DMS79 (cell line): ENCODE measurements around the gene NR2C2AP.

Experiments used
- DNase-seq: peaks from one replicate; lab custom pipeline; 2025; lab: John Stamatoyannopoulos, UW

Gene NR2C2AP

DNA sequence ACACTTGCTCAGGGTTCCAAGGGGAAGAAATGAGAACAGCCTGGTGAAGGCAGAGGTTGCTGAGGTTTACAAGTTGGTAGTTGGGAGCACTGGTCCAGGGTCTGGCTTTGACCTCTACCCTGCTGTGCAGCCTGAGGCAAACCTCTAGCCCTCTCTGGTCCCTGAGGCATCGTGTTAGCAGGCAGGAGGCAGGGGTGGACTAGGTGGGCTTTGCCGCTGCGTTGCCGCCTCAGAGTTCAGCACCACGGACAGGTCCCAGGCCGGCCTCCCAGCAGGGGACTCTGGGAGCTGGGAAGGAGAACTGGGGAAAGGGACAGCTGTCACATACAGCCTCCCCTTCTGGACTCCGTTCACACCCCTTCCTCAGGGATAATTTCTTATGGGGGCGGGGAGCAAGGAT is 11.7 kb upstream of the NR2C2AP start:
- DNase-seq: no peak

DNA sequence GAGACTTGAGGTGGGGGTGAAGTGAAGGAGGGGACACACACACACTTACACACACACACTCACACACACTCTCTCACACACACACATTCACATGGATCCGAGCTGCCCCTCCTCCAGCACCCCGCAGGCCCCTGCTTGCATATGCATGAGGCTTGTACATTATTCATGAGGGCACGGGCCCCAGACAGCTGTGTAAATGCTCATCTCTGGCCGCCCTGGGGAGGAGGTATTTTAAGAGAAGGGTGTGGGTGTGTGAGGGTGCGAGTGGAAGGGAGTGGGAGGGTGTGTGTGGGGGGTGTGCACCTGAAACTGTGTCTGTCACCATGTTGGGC is 10.9 kb upstream of the NR2C2AP start:
- DNase-seq: no peak

GRCh38 chr19:19213426-19214158 is 10.4 kb upstream of the NR2C2AP start:
- no peak for DNase-seq

DNA sequence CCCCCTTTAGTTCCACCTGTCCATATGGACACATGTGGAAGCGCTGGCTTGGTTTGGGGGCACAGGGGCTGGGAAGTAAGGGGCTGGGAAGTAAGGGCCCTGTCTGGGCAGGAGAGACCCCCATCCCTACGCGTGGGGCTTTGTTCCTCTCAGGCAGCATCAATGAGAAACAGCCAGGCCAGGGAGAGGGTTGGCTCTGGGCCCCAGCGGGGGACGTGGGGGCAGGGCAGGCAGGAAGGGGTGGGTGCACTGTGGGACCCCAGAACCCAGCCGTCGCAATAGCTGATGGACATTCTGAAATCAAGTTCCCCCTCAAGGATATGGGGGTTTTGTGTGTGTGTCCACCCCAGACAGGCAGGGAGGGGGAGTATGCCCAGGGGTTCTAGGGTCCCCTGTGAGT is 9.7 kb upstream of the NR2C2AP start:
- DNase-seq: no peak

DNA sequence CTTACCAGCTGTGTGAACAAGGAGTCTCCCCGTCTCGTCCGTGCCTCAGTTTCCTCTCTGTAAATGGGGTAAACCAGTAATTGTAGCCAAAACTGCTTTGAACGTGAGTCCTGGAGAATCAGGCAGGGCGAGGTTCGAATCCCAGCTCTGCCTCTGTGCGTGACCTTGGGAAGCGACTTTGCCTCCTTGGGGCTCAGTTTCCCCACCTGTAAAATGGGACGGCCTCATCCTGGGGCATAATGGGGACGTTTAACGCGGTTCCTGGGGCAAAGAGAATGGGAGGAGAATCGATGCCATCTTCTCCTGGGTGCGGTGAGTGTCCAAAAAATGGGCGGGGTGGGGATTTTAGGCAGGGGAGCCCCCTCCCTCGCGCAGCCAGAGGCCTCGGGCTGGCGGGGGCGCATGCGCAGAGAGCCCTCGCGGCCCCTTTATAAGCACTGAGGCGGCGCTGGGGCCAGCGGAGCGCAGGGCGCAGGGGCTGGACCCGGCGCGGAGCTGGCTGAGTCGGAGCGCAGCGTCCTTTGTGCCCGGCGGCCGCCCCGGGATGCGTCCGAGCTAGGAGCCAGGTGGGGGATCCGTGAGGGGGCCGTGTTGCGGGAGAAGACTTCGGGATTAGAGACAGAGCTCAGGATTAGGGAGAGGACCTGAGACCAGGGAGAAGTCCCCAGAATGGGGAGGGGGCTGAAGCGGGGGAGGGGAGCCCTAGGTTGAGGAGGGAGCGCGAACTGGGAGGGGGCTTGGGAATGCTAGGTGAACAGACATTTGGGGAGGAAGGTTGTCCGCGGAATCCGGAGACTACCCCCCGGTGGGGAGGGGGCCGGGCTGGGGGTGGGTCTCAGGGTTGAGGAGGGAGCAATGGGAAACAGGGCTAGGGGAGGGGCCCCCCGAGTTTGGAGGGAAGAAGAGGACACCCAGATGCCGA is 8.5 kb upstream of the NR2C2AP start, which contains the start of gene NCAN:
TSS of gene NCAN (plus strand) at position 460 of the 922 bp plus-strand sequence. CDS start 4,996 bp downstream, outside the sequence.
- no peak for DNase-seq

DNA sequence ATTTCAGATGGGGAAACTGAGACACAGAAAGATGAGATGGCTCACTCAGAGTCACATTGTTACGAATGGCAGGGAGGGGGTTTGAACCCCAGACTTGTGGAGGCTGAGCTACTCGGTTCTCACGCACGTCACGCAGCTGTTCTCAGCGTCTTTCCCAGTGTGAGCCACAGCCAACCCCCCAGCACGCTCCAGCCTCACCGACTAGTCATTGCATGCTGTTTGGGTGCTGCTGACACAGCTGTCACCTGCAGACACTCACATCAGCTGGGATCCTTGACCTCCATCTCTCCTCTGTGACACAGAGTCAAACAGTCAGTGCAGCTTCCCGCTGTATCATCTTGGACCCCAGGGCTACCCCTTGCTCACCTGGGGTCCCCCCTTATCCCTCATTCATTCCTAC is 6.2 kb upstream of the NR2C2AP start:
- no peak for DNase-seq

DNA sequence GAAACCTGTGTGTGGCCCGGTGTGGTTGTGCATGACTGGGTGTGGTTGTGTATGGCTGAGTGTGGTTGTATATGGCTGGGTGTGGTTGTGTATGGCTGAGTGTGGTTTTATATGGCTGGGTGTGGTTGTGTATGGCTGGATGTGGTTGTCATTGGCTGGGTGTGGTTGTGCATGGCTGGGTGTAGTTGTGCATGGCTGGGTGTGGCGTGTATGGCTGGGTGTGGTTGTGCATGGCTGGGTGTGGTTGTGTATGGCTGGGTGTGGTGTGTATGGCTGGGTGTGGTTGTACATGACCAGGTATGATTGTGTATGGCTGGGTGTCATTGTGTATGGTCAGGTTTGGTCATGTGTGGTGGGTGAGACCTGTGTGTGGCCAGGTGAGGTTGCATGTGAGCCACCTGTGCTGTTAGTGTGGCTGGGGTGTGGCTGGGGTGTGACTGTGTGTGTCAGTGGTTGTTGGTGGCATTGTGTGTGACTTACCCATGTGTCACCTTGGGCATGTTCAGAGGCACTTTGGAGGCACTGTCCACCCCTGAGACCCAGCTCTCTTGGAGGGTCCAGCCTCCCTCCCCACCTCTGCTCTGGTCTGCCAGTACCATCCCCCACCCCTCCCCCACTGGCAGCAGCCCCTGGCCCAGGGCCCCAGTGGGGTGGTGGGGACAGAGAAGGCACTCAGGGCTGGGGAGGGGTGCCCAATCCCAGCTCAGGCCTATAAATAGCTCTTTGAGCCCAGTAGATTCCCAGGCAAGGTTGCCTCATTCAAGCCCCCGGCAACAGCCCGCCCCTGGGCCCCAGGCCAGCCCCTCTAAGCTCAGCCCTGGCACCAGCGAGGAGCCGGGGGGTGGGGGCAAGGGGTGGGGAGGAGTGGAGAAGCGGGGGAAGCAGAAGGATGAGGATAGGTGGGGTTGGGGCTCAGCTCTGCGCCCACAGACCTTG is 4.7 kb upstream of the NR2C2AP start:
- no peak for DNase-seq

DNA sequence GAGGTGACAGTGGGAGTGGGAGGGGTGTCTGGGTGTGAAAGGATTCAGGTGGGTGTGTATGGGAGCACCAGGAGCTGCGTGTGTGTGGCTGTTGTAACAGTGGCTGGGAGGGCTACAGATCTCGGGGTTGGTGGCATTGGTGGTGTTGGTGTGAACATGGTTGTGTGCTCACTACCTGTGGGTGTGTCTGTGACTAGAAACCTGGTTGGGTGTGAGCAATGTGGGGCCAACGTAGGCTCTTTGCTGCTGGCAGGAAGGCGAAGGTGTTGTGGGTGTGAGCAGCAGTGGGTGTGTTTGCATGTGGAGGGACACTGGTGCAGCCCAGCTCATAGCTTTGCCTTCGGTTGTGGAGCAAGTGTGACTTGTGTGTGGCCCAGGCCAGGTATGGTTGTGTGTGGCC is 3.7 kb upstream of the NR2C2AP start:
- DNase-seq: no peak

- no peak for DNase-seq
These were observed 2.5 kb upstream of the NR2C2AP start for GRCh38 chr19:19205416-19206410.

DNA sequence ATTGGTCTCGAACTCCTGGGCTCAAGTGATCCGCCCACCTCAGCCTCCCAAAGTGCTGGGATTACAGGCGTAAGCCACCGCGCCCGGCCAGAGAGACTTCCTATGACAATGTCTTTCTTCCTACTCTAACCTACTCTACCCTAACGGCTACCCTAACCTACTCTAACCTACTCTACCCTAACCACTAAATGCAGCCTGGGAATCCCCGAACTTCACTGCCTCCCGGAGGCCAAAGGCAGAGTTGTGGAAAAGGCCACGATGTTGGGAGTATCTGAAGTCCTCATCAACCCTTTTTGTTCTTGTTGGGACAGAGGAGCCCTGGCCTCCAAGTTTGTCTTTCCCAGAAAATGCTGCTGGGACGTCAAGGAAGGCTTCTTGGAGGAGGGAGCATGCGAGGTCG is 967 bp upstream of the NR2C2AP start:
- DNase-seq: no peak

GRCh38 chr19:19202707-19203011 is 555 bp downstream of the NR2C2AP start:
- DNase-seq: no peak

GRCh38 chr19:19201697-19202630 is 1.2 kb downstream of the NR2C2AP start:
- DNase-seq: no peak

DNA sequence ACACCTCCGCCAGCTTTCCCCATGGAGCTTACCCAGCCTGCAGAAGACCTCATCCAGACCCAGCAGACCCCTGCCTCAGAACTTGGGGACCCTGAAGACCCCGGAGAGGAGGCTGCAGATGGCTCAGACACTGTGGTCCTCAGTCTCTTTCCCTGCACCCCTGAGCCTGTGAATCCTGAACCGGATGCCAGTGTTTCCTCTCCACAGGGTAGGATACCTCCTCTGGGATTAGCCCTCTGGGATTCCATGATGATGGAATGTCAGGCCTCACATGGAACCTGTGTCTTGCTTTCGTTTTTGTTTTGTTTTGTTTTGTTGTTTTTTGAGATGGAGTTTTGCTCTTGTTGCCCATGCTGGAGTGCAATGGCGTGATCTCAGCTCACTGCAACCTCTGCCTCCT is 9.3 kb downstream of the NR2C2AP start:
- no peak for DNase-seq

DNA sequence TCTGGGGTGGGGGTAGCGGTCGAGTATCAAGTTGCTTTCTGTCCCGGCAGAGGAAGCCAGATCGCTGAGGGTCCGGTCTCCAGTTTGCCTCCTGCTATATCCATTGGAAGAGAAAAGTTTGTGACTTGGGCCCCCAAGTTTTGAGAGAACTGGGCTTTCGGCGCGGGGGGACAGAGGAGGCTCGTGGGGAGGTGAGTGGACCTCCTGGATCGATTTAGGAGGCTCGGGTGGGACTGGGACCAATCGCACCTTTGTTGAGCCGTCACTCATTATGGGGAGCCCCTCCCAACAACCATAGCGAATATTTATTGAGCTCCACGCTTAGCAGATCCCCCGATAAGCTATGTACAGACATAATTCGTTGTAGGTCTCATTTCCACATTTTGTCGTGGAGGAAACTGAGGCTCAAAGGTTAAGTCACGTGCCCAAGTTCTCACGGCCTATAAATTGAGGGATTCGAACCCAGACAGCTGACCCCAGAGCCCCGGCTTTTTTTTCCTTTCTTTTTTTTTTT is 10.2 kb downstream of the NR2C2AP start:
- no peak for DNase-seq

- DNase-seq: peak; percentile 98
These were observed 10.9 kb downstream of the NR2C2AP start, which contains the start of the genes BORCS8 and RFXANK for GRCh38 chr19:19192078-19192882. BORCS8 (minus strand) TSS chr19:19192152; CDS start chr19:19192117, 35 bp downstream. RFXANK (plus strand) TSS chr19:19192258; CDS start chr19:19193947, 1,689 bp downstream.

DNA sequence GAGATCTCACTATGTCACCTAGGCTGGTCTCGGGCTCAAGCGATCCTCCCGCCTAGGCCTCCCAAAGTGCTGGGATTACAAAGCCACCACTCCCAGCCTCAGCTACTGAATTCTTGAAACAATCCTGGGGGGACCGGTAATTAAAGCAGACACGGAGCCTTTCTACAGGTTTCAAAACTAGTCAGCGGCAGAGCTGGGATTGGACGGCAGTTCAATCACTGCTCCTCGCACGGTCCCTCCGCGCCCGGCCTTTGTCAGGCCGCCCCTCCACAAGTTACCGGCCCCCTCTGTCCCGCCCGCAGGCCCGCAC is 11.5 kb downstream of the NR2C2AP start:
- DNase-seq: no peak

DNA sequence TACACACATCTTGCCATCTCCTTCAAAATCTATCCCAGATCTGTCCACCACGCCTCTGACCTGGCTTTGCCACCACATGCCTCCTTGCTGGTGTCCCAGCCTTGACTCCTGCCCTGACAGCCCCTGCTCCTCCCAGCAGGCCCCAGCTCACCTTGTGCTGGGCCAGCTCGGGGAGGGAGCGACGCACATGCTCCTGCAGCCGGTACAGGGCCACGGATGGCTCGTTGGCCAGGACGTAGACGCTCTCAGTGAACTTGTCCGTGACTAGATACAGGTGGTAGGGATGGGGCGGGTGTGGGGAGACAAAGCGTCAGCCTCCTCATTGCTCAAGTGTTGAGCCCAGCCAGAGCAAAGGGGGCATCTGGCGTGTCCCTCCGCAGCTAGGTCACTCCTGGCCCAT is 16.5 kb downstream of the NR2C2AP start:
- no peak for DNase-seq

- no peak for DNase-seq
These were observed 17.1 kb downstream of the NR2C2AP start for GRCh38 chr19:19185853-19186740.
